Stimulated activated CD8-positive, alpha-beta memory T cell treated with anti-CD3 and anti-CD28 coated beads, Interleukin-15, amount 100 ng/mL, for 48 hours (primary cell): Measurements from ENCODE around the gene AKR7A2.
A peak's percentile ranks its signal among the peaks of the same experiment; 100 is the strongest.
"Not testable (repeated sequence)": the region's sequence is repeated elsewhere in the genome, so short reads cannot be mapped to it uniquely, and the experiment has no call there.

ENCODE experiments used
- DNase-seq, 2 donors: peaks; one replicate each; pipeline ENCODE4 v3.0.0-alpha.2; 2020; ENCODE audit warnings: low read depth in 2 of 2

The AKR7A2 gene

DNA sequence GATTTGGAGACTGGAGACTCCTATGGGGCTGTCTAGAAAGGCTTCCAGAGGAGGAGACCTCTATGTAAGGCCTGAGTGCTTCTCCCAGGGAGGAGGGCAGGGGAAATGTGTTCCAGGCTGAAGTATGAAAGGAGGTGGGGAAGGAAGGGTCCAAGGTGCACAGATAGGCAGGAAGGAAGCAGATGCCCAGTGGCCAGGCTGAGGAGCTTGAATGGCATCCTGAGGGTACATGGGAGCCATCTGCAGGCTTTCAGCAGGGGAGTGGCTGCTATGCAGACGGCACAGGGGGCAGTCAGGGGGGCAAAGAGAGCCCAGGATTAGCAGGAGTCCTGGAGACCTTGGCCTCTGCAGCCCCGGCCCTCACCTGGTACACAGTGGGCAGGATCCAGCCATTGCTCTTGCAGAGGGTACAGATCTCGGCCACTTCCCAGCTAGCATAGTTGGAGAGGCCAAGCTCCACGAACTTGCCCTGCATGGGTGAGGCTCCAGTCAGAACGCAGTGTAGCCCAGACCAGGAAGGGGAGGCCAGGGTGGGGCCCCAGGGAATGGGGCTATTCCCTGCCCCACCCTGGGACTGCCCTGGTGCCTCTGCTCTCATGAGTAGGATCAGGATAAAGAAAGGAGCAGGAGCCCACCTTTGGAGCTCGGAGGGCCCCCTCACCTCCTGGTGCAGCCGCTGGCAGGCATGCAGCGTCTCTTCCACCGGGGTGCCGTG lies 4.0 kb downstream of the AKR7A2 start:
- DNase-seq: no peak

DNA sequence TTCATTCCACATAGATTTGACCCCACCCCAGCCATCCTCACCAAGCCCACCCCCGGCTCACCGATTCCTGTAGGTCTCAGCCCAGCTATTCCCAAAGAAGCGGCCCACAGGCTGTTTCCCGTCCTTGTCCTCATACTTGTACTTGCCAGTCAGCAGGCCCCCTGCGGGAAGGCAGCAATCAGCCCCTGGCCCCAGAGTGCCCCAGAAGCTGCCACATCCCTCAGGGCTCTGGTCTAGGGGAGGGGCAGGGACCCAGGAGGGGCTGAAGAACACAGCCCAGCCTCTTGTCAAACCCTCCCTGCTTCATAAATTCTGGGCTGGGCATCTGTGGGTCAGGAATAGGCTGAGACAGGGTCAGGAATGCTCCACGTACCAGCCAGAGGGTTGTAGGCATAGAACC lies 5.0 kb downstream of the AKR7A2 start:
- DNase-seq: no peak

DNA sequence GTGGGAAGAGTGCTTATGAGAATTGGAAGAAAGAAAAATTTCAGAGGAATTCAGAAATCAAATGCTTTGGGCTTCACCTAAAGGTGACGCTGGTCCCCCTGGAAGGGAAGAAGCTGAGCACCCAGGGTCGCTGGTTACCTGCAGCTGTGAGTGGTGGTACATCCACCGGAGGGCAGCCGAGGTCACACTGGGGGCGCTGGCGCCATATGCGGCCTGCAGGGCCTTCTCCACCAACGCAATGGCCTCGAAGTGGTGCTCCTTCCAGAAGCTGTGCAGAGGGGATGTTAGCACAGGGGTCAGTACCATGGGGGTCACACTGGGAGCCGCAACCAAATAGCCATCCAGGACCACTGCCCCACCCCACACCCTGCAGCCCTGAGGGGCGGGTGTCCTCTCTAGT lies 6.1 kb downstream of the AKR7A2 start:
- no peak for DNase-seq

DNA sequence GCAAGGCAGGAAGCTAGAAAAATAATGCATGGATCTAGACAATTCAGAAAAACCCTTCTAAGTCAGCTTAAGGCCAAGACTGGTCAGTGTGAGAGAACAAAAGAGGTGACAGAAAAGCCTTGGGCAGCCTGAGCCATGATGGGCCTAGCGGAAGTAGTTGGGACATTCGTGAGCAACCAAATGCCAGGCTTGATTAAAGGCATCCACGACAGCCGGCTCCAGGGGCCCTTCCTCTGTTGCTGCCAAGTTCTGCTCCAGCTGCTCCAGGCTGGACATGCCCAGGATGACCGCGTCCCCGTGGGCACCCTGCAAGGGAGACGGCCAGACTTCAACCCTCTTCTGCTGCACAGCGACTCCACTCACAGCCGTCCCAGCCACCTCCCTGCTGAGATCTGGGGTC lies 7.9 kb downstream of the AKR7A2 start:
- DNase-seq: not testable (repeated sequence)

DNA sequence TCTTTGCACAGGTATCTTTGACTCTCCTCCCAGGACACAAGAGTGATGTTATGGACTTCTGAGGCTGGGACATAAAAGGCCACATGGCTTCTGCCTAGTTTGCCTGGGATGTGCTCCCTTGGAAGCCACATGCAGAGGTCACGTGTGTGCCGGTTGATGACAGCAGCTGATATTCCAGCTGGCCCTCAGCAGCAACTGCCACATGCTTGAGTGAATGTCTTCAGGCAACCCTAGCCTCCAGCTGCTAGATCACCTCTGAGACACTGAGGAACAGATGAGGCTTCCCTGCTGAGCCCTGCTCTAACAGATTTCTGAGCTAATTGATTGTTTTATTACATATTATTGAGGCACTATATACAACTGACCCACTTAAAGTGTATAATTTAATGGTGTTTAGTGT lies 11.7 kb downstream of the AKR7A2 start:
- DNase-seq: no peak

DNA sequence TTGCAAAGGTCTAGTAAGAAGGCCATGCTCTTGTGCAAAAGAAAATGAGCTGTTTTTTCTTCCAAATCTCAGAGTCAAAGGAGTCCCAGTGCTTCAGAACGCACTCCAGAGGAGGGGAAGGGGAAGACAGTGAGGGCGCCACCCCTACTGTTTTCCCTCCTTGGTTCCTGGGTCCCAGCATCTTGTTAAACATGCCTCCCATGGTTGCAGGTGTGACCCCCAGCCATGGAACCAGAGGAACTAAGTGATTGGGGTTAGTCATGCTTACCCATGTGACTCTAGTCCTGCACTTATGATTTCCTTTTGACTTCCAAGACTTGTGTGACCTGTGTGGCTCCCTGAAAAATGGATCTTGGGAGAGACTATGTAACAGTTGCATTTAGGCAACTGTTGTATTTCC lies 17.3 kb downstream of the AKR7A2 start:
- no peak for DNase-seq

DNA sequence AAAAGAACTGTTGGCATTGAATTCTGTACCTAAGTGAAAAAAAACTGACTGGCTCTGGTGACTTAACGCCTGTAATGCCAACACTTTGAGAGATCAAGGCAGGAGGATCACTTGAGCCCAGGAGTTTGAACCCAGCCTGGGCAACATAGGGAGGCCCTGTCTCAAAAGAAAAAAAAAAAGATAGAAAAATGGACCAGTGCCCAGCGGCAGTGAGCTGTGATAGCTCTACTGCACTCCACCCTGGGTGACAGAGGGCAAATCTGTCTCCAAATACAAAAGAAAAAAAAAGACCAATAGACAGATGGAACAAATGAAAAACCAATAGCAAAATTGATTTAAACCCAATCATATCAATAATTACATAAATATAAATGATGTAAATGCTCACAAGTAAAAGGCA lies 22.7 kb downstream of the AKR7A2 start:
- DNase-seq: no peak

DNA sequence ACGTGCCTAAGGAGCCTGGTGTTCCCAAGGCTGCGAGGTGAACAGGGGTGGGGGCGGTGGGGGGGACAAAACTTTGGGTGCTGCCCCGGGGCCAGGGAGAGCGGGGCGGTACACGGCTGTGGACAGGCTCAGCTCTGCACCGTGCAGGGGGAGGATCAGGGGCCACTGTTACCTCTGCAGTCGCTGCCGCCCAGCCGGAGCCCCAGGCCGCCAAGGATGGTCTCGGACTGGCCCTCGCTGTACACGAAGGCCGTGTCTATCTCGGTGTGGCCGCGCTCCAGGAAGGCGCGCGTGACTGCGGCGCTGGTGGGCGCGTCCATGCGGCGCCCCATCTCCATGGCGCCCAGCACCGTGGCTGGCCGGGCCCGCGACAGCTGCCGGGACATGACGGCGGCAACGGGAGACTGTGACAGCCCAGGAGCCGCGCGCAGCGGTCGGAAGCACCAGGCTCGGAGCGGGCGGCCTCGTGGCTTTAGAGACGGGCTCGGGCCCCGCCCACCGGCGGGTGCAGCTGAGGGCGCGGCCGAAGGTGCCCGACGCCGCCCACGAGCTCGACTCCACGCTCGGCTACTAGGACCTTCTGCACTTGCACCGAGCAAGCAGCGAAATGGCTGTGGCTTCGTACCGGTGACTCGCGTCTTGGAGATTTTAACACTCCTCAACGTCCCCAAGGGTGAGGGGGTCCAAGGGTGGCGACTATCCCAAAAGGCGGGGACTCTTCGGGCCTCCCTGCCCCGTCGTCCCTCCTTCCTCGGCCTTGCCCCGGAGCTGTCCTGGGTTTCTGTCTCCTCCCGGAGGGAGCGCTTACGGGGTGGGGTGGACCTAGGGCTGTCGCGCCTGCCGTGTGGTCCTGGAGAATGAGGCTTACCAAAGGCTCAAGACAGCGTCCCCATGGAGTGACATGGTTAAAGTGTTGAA lies 23.4 kb downstream of the AKR7A2 start, which contains the start of gene AKR7A3:
AKR7A3 (minus strand) TSS at position 447 of the 918 bp plus-strand sequence; CDS start at position 386, 61 bp downstream.
- peak; percentile 62 to 65 for DNase-seq

DNA sequence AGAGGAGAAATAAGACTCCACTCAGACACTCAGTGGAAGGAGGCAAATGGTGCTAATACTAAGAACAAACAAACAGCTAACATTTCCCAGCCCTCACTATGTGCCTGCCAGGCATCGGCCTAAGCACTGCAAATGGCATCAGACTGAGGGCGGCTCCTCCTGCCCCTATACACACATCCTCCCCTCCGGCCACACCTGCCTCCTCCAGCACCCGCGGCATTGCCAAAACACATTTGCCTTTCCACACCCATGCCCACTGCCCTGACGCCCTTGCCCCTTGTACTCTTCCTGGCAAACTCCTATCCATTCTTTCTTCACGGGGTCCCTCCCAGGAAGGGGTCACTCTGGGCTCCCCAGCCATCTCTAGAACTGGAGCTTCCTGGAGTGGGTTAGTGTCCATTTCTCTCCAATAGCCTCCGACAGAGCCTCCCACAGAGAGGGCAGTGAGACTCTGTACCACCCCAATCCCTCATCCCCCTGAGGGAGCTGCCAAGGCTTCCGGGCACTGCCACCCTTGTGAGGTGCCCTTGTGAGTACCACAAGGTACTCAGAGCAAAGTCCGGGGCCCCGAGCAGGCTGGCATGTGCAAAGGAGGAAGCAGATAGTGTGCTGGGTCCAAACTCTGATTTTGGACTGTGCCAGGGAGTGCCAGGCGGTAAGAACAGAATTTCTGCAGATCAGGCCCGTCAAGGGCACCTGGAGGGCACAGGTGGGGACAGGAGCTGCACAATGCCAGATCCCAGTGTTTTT lies 24.3 kb downstream of the AKR7A2 start:
- no peak for DNase-seq

DNA sequence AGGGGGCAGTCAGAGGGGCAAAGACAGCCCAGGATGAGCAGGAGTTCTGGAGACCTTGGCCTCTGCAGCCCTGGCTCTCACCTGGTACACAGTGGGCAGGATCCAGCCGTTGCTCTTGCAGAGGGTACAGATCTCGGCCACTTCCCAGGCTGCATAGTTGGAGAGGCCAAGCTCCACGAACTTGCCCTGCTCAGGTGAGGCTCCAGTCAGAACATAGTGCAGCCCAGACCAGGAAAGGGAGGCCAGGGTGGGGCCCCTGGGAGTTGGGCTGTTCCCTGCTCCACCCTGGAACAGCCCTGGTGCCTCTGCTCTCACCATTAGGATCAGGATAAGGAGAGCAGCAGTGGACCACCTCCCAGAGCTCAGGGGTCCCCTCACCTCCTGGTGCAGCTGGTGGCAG lies 26.1 kb downstream of the AKR7A2 start:
- not testable (repeated sequence) for DNase-seq

DNA sequence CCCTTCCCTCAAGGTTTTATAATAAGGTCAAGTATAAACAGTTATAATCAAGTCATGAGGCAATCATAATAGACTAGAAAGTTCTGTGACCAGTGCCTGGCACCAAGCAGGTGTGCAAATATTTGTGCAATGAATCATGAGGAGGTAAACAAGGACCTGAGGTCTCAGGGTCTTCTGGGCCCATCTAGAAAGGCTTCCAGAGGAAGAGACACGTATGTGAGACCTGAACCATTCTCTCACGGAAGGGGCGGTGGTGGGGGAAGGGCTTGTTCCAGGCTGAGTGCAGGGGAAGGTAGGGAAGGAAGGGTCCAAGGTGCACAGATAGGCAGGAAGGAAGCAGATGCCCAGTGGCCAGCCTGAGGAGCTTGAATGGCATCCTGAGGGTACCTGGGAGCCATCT lies 26.6 kb downstream of the AKR7A2 start:
- not testable (repeated sequence) for DNase-seq

DNA sequence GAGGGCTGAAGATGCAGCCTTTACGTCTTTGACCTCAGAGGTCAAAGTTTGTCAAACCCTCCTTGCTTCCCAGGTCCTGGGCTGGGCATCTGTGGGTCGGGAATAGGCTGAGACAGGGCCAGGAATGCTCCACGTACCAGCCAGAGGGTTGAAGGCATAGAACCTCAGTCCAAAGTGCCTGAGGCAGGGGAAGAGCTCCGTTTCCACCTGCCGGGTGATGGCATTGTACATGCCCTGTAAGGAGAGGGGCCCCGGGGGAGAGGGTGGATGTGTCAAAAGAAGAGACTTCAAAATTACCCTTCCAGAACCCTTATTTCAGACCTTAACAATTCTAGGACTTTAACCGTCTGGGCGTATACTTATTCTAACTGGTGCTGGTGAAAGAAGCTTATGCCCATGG lies 27.1 kb downstream of the AKR7A2 start:
- no peak for DNase-seq

DNA sequence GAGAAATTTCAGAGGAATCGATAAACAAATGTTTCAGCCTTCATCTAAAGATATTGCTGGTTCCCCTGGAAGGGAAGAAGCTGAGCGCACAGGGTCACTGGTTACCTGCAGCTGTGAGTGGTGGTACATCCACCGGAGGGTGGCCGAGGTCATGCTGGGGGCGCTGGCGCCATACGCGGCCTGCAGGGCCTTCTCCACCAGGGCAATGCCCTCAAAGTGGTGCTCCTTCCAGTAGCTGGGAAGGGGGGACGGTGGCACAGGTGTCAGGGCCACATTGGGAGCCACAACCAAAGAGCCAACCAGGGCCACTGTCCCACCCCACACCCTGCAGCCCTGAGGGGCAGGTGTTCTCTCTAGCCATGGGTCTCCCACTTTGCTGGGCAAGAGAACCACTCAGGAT lies 28.1 kb downstream of the AKR7A2 start:
- no peak for DNase-seq

DNA sequence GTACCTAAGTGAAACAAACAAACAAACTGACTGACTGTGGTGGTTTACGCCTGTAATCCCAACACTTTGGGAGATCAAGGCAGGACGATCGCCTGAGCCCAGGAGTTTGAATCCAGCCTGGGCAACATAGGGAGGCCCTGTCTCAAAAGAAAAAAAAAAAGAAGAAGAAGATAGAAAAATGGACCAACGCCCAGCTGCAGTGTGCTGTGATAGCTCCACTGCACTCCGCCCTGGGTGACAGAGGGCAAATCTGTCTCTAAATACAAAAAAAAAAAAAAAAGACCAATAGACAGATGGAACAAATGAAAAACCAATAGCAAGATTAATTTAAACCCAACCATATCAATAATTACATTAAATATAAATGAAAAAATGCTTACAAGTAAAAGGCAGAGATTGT lies 37.3 kb downstream of the AKR7A2 start:
- no peak for DNase-seq

DNA sequence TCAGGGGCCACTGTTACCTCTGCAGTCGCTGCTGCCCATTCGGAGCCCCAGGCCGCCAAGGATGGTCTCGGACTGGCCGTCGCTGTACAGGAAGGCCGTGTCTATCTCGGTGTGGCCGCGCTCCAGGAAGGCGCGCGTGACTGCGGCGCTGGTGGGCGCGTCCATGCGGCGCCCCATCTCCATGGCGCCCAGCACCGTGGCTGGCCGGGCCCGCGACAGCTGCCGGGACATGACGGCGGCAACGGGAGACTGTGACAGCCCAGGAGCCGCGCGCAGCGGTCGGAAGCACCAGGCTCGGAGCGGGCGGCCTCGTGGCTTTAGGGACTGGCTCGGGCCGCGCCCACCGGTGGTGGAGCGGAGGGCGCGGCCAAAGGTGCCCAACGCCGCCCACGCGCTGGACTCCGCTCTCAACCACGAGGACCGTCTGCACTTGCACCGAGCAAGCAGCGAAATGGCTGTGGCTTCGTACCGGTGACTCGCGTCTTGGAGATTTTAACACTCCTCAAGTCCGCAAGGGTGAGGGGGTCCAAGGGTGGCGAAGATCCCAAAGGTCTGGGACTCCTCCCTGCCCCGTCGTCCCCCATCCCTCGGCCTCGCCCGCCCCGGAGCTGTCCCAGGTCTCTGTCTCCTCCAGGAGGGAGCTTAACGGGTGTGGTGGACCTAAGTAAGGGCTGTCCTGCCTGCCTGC lies 38.0 kb downstream of the AKR7A2 start:
- not testable (repeated sequence) for DNase-seq

DNA sequence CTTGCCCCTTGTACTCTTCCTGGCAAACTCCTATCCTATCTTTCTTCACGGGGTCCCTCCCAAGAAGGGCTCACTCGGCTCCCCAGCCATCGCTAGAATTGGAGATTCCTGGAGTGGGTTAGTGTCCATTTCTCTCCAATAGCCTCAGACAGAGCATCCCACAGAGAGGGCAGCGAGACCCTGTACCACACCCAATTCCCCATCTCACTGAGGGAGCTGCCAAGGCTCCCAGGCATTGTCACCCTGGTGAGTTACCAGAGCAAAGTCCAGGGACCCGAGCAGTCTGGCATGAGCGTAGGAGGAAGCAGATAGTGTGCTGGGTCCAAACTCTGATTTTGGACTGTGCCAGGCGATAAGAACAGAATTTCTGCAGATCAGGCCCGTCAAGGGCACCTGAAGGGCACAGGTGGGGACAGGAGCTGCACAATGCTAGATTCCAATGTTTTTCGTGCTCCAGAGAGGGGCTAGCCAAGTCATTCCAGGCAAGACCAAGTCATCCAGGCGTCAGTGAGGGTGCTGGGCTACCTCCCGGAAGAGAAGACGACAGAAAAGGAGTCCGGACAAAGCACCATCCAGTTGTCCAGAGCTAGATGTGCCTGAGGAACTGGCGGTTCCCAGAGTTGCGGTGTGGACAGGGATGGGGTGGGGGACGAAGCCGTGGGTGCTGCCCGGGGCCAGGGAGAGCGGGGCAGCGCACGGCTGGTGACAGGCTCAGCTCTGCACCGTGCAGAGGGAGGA lies 38.7 kb downstream of the AKR7A2 start:
- DNase-seq: no peak

DNA sequence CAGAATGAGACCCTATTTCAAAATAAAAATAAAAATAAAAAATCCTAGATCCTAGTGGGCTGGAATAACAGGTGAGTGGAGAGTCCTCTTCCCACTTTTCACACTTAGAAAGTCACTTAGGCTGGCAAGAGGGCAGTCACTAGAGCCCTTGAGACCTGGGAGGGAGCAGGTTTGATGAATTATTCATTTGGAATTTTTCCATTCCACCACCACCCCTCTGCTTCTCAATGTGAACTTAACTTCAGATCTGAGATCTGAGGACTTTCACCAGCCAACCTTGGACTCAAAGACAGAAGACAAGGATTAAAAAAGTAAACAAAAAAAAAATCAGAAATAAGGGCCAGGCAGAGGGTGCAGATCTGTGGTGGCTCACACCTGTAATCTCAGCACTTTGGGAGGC lies 39.9 kb downstream of the AKR7A2 start:
- DNase-seq: no peak

DNA sequence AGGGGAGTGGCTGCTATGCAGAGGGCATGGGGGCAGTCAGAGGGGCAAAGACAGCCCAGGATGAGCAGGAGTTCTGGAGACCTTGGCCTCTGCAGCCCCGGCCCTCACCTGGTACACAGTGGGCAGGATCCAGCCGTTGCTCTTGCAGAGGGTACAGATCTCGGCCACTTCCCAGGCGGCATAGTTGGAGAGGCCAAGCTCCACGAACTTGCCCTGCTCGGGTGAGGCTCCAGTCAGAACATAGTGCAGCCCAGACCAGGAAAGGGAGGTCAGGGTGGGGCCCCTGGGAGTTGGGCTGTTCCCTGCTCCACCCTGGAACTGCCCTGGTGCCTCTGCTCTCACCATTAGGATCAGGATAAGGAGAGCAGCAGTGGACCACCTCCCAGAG lies 41.6 kb downstream of the AKR7A2 start:
- DNase-seq: not testable (repeated sequence)

DNA sequence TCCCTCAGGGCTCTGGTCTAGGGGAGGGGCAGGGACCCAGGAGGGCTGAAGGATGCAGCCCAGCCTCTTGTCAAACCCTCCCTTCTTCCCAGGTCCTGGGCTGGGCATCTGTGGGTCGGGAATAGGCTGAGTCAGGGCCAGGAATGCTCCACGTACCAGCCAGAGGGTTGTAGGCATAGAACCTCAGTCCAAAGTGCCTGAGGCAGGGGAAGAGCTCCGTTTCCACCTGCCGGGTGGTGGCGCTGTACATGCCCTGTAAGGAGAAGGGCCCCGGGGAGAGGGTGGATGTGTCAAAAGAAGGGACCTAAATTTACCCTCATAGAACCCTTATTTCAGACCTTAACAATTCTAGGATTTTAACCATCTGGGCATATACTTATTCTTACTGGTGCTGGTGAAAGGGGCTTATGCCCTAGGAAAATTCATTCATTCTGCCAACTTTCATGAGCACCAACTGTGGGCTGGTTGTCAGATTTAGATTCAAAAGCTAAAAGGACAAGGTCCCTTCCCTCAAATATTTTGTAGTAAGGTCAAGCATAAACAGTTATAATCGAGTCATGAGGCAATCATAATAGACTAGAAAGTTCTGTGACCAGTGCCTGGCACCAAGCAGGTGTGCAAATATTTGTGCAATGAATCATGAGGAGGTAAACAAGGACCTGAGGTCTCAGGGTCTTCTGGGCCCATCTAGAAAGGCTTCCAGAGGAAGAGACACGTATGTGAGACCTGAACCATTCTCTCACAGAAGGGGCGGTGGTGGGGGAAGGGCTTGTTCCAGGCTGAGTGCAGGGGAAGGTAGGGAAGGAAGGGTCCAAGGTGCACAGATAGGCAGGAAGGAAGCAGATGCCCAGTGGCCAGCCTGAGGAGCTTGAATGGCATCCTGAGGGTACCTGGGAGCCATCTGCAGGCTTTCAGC lies 42.3 kb downstream of the AKR7A2 start:
- DNase-seq: not testable (repeated sequence)

DNA sequence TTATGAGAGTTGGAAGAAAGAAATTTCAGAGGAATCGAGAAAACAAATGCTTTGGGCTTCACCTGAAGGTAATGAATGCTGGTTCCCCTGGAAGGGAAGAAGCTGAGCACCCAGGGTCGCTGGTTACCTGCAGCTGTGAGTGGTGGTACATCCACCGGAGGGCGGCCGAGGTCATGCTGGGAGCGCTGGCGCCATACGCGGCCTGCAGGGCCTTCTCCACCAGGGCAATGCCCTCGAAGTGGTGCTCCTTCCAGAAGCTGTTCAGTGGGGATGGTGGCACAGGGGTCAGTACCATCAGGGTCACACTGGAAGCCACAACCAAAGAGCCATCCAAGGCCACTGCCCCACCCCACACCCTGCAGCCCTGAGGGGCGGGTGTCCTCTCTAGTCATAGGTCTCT lies 43.5 kb downstream of the AKR7A2 start:
- DNase-seq: no peak
